HepG2 (cell line): ENCODE measurements around the gene SLC25A33. TPM values are rescaled to one million over a fixed set of nuclear protein-coding genes. Genes with fewer than 3 reads are reported as not detected.
A peak's percentile ranks its signal among the peaks of the same experiment; 100 is the strongest.

Experiments used
- AKAP8 ChIP-seq: sonication (generic); formaldehyde crosslinking; IDR thresholded peaks from 2 replicates; pipeline ENCODE4 v1.5.1; 2020; ENCODE audit warnings: mild to moderate bottlenecking, missing genetic modification reagents
- CEBPG ChIP-seq: IDR thresholded peaks from 2 replicates; pipeline ENCODE4 v1.6.1; 2016
- CENPT ChIP-seq: sonication (generic); formaldehyde crosslinking; IDR thresholded peaks from 2 replicates; pipeline ENCODE4 v1.8.0; 2022; ENCODE audit warnings: low read depth, mild to moderate bottlenecking, moderate library complexity, missing genetic modification reagents
- DPF2 ChIP-seq: sonication (generic); formaldehyde crosslinking; IDR thresholded peaks from 2 replicates; pipeline ENCODE4 v1.4.0; 2020; ENCODE audit warnings: mild to moderate bottlenecking, low read depth, missing genetic modification reagents, borderline replicate concordance
- GATA4 ChIP-seq: sonication (generic); IDR thresholded peaks from 2 replicates; pipeline ENCODE4 v1.6.1; 2016; ENCODE audit warnings: antibody characterized with exemption, low read depth, borderline replicate concordance
- IKZF5 ChIP-seq: IDR thresholded peaks from 2 replicates; pipeline ENCODE4 v1.6.1; 2018; ENCODE audit warnings: missing genetic modification reagents, mild to moderate bottlenecking, missing compliant biosample characterization
- KDM6A ChIP-seq: IDR thresholded peaks from 2 replicates; pipeline ENCODE4 v1.6.1; 2016; ENCODE audit warnings: low read depth
- NCOA1 ChIP-seq: sonication (generic); formaldehyde crosslinking; IDR thresholded peaks from 2 replicates; pipeline ENCODE4 v1.9.0; 2021; ENCODE audit warnings: missing genetic modification reagents
- NR2C2 ChIP-seq: sonication (generic); formaldehyde crosslinking; IDR thresholded peaks from 2 replicates; pipeline ENCODE4 v1.4.0; 2020; ENCODE audit warnings: missing genetic modification reagents, mild to moderate bottlenecking, moderate library complexity, borderline replicate concordance
- POLR2AphosphoS2 ChIP-seq: IDR thresholded peaks from 2 replicates; pipeline ENCODE4 v1.6.1; 2011; ENCODE audit warnings: low read depth, low read length, improper control_type of control experiment
- ZNF484 ChIP-seq: sonication (generic); formaldehyde crosslinking; IDR thresholded peaks from 2 replicates; pipeline ENCODE4 v1.5.1; 2020; ENCODE audit warnings: mild to moderate bottlenecking, low read depth, missing genetic modification reagents, borderline replicate concordance
- ZNF670 ChIP-seq: sonication (generic); formaldehyde crosslinking; IDR thresholded peaks from 2 replicates; pipeline ENCODE4 v1.8.0; 2022; ENCODE audit warnings: mild to moderate bottlenecking, missing genetic modification reagents, borderline replicate concordance
- ZNF678 ChIP-seq: sonication (generic); formaldehyde crosslinking; IDR thresholded peaks from 2 replicates; pipeline ENCODE4 v1.4.0; 2020; ENCODE audit warnings: mild to moderate bottlenecking, missing genetic modification reagents
- polyA plus RNA-seq, 8 experiments: library from polyadenylated mRNA; depleted of rRNA in 3 of 8; stranded (reverse) in 7 of 8; unstranded in 1 of 8; fragments of >200 nt; fragmentation: Illumina TruSeq in 4 of 8; extraction: Trizol in 4 of 8; gene quantifications; 2 replicates each; pipeline versions ENCODE4 v1.2.1 to v1.2.3, GENCODE V29; 2011 to 2016; ENCODE audit warnings: low read depth in 4 of 8, missing spikeins in 1 of 8, mixed read lengths in 1 of 8; ENCODE audit not compliant: insufficient read depth in 1 of 8
- total RNA-seq, 5 experiments: library from RNA; depleted of rRNA; stranded (reverse); fragments of >200 nt; fragmentation: Illumina TruSeq; extraction: Trizol; gene quantifications; 2 replicates each; pipeline ENCODE4 v1.2.3, GENCODE V29; 2016; ENCODE audit warnings: low read depth in 1 of 5
- TF ChIP-seq, protein P1 (sequence below): sonication (generic); formaldehyde crosslinking; IDR thresholded peaks from 2 replicates; pipeline ENCODE4 v1.8.1; 2022; ENCODE audit warnings: mild to moderate bottlenecking, missing genetic modification reagents
- TF ChIP-seq, protein P2 (sequence below): sonication (generic); formaldehyde crosslinking; IDR thresholded peaks from 2 replicates; pipeline ENCODE4 v1.5.1; 2020; ENCODE audit warnings: missing genetic modification reagents, mild to moderate bottlenecking, borderline replicate concordance
- TF ChIP-seq, protein P3 (sequence below): sonication (generic); formaldehyde crosslinking; IDR thresholded peaks from 2 replicates; pipeline ENCODE4 v1.4.0; 2020; ENCODE audit warnings: mild to moderate bottlenecking, low read depth, missing genetic modification reagents
- TF ChIP-seq, protein P4 (sequence below): sonication (generic); formaldehyde crosslinking; conservative IDR thresholded peaks from 2 replicates; pipeline ENCODE4 v1.4.0; 2020; ENCODE audit warnings: mild to moderate bottlenecking, missing genetic modification reagents, moderate library complexity
- TF ChIP-seq, protein P5 (sequence below): sonication (generic); formaldehyde crosslinking; IDR thresholded peaks from 2 replicates; pipeline ENCODE4 v1.4.0; 2020; ENCODE audit warnings: missing genetic modification reagents
- TF ChIP-seq, protein P6 (sequence below): sonication (generic); formaldehyde crosslinking; IDR thresholded peaks from 2 replicates; pipeline ENCODE4 v1.8.1; 2023; ENCODE audit warnings: mild to moderate bottlenecking, moderate library complexity, missing genetic modification reagents

Gene SLC25A33
- total and polyA plus RNA-seq, 2 of the 13 experiments (the other 11 are each of a cell fraction or from before 2014, with no cell fraction given), result 15.4 to 50.3 TPM

GRCh38 chr1:9549955-9550546 lies 10.8 kb downstream of the SLC25A33 start (continued):
- TF ChIP-seq POLR2AphosphoS2 (no peak), NR2C2 (CRISPR knock-in tag) (peak; percentile 75), ZNF678 (CRISPR knock-in tag) (no peak), ZNF670 (no peak), CEBPG (CRISPR knock-in tag) (peak; percentile 90), IKZF5 (CRISPR knock-in tag) (peak; percentile 74; the same call in 1 of the 2 replicates), GATA4 (peak; percentile 82), NCOA1 (no peak), CENPT (no peak), AKAP8 (CRISPR knock-in tag) (peak; percentile 75; the same call in 1 of the 2 replicates), KDM6A (peak; percentile 81), DPF2 (peak; percentile 89), ZNF484 (no peak)
- TF ChIP-seq, protein P1, sequence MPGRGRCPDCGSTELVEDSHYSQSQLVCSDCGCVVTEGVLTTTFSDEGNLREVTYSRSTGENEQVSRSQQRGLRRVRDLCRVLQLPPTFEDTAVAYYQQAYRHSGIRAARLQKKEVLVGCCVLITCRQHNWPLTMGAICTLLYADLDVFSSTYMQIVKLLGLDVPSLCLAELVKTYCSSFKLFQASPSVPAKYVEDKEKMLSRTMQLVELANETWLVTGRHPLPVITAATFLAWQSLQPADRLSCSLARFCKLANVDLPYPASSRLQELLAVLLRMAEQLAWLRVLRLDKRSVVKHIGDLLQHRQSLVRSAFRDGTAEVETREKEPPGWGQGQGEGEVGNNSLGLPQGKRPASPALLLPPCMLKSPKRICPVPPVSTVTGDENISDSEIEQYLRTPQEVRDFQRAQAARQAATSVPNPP (CRISPR knock-in tag), result peak; percentile 44; the same call in 1 of the 2 replicates
- TF ChIP-seq, protein P2, sequence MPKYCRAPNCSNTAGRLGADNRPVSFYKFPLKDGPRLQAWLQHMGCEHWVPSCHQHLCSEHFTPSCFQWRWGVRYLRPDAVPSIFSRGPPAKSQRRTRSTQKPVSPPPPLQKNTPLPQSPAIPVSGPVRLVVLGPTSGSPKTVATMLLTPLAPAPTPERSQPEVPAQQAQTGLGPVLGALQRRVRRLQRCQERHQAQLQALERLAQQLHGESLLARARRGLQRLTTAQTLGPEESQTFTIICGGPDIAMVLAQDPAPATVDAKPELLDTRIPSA (CRISPR knock-in tag), result no peak
- TF ChIP-seq, protein P3, sequence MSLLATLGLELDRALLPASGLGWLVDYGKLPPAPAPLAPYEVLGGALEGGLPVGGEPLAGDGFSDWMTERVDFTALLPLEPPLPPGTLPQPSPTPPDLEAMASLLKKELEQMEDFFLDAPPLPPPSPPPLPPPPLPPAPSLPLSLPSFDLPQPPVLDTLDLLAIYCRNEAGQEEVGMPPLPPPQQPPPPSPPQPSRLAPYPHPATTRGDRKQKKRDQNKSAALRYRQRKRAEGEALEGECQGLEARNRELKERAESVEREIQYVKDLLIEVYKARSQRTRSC (CRISPR knock-in tag), result no peak
- TF ChIP-seq, protein P4, sequence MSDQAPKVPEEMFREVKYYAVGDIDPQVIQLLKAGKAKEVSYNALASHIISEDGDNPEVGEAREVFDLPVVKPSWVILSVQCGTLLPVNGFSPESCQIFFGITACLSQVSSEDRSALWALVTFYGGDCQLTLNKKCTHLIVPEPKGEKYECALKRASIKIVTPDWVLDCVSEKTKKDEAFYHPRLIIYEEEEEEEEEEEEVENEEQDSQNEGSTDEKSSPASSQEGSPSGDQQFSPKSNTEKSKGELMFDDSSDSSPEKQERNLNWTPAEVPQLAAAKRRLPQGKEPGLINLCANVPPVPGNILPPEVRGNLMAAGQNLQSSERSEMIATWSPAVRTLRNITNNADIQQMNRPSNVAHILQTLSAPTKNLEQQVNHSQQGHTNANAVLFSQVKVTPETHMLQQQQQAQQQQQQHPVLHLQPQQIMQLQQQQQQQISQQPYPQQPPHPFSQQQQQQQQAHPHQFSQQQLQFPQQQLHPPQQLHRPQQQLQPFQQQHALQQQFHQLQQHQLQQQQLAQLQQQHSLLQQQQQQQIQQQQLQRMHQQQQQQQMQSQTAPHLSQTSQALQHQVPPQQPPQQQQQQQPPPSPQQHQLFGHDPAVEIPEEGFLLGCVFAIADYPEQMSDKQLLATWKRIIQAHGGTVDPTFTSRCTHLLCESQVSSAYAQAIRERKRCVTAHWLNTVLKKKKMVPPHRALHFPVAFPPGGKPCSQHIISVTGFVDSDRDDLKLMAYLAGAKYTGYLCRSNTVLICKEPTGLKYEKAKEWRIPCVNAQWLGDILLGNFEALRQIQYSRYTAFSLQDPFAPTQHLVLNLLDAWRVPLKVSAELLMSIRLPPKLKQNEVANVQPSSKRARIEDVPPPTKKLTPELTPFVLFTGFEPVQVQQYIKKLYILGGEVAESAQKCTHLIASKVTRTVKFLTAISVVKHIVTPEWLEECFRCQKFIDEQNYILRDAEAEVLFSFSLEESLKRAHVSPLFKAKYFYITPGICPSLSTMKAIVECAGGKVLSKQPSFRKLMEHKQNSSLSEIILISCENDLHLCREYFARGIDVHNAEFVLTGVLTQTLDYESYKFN (CRISPR knock-in tag), result peak; percentile 95
- TF ChIP-seq, protein P5, sequence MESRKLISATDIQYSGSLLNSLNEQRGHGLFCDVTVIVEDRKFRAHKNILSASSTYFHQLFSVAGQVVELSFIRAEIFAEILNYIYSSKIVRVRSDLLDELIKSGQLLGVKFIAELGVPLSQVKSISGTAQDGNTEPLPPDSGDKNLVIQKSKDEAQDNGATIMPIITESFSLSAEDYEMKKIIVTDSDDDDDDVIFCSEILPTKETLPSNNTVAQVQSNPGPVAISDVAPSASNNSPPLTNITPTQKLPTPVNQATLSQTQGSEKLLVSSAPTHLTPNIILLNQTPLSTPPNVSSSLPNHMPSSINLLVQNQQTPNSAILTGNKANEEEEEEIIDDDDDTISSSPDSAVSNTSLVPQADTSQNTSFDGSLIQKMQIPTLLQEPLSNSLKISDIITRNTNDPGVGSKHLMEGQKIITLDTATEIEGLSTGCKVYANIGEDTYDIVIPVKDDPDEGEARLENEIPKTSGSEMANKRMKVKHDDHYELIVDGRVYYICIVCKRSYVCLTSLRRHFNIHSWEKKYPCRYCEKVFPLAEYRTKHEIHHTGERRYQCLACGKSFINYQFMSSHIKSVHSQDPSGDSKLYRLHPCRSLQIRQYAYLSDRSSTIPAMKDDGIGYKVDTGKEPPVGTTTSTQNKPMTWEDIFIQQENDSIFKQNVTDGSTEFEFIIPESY, result peak; percentile 40; the same call in 1 of the 2 replicates
- TF ChIP-seq, protein P6, sequence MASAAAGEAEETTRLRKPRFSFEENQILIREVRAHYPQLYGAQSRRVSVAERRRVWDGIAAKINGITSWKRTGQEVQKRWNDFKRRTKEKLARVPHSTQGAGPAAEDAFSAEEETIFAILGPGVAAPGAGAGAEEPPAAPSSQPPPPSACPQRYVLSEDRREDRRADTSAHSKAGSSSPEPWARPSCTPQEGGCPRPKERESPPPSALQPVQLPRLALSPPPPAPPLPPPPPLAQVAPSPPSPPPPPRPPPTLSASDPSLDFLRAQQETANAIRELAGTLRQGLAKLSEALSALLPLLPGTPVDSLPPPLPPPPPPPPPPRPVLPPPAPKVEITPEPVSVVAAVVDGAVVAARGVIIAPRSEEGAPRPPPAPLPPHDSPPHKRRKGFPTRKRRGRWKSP (CRISPR knock-in tag), result no peak
